Measurements from ENCODE around the gene STAG1.

Gene STAG1

GRCh38 chr3:136733317-136733833 lies 18.8 kb downstream of the STAG1 start:
- TF ChIP-seq ZBTB21 (tag by site-specific recombination; IDR thresholded peaks at IDR 0.05) (no peak), PRDM4 (tag by site-specific recombination; IDR thresholded peaks at IDR 0.05) (no peak), ZNF664 (tag by site-specific recombination; IDR thresholded peaks at IDR 0.05) (no peak)
- H3K4me3 ChIP-seq (ENCODE audit: low read depth, low read length): no peak overlapping the region
- H3K4me1 ChIP-seq (ENCODE audit: control insufficient read depth, insufficient read depth, low read length): peaks cover 13% of the 10 kb centered on the region; the same call in 1 of the 2 replicates
- H3K9me3 ChIP-seq (ENCODE audit: control insufficient read depth, insufficient read depth, low read depth, low read length): no peaks in the 10 kb centered on the region
- ChIA-PET CTCF (interaction anchor here (0.7 kb wide), 1 partner anchor 643 kb away, joined by 5 read pairs; no protein-coding TSS in a partner anchor), POLR2A (no interaction called here)
- H3K36me3 ChIP-seq (ENCODE audit: control insufficient read depth in 2 of 2, insufficient read depth in 1 of 2, low read length in 2 of 2): no peaks in the 10 kb centered on the region
- no peak overlapping the region for H3K27ac ChIP-seq (ENCODE audit: extremely low read depth, low read depth, low read length)

DNA sequence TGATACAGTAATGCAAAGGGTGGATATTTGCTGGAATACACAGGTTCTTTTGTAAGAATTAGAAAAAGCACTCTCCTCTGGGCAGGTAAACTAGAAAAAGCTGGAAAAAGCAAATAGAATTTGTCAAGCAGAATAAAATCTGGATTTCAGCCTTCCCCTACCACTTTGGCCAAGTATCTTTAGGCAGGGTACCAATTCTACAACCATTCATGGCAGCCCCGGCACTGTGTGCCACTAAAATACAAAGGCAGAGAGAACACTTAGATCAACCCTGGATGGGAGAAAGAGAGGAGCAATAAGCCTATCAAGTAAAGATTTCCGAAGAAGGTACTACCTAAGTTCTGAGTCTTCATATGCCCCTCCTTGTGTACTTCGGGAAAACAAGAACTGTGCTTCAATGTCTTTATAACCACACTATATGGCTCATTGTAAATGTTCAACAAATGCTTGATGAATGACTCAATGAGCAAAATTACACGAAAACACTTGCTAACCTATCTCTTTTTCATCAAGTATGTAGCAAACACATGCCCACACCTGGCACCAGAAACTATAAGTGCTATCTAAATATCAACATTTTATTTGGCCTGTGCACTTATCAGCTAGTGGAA lies 20.8 kb downstream of the STAG1 start:
- TF ChIP-seq PRDM4 (tag by site-specific recombination; IDR thresholded peaks at IDR 0.05) (no peak), SCRT2 (tag by site-specific recombination; IDR thresholded peaks at IDR 0.05) (0 out of 2 replicates have a peak, but pooled peaks have one; percentile 26)
- Histone ChIP-seq H3K27ac (ENCODE audit: extremely low read depth, low read depth, low read length) (no peak overlapping the region), H3K9me3 (ENCODE audit: control insufficient read depth, insufficient read depth, low read depth, low read length) (no peaks in the 10 kb centered on the region), H3K4me1 (ENCODE audit: control insufficient read depth, insufficient read depth, low read length) (peaks cover 13% of the 10 kb centered on the region; the same call in 1 of the 2 replicates), H3K36me3 (ENCODE audit: control insufficient read depth in 2 of 2, insufficient read depth in 1 of 2, low read length in 2 of 2) (no peaks in the 10 kb centered on the region), H3K4me3 (ENCODE audit: low read depth, low read length) (no peak overlapping the region)
- ChIA-PET CTCF (interaction anchor here (0.6 kb wide), 1 partner anchor 285 kb away, joined by 3 read pairs; no protein-coding TSS in a partner anchor), POLR2A (no interaction called here)

DNA sequence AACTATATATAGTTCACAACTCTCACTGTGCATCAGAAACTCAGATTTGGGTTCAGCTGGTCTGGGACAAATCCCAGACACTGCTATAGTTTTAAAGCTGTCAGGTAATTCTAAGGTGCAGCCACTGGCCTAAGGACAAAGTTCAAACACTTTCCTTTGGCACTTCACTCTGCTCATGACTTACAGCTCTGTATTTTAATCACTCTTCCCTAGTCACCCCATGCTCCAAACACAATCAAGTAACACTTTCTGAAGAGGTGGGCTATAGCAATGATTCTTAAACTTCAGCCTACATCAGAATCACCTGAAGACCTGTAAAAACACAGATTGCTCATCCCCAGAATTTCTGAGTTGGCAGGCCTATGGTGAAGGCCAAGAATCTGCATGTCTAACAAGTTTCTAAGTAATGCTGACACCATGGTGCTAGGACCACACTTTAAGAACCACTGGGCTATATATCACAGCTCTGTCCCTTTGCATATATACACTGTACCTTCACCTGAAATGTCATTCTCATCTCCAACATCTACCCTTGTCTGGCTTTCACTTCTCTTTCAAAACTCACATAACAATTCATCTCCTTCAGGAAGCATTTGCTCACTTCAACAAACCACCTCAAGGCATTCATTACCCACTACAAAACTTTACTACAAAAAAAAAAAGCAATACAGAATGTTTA lies 21.4 kb downstream of the STAG1 start:
- POLR2A ChIA-PET: no interaction called here

More for the DNA sequence above, 21.4 kb downstream of the STAG1 start:
- H3K27ac ChIP-seq (ENCODE audit: extremely low read depth, low read depth, low read length): no peak overlapping the region
- no peaks in the 10 kb centered on the region for H3K9me3 ChIP-seq (ENCODE audit: control insufficient read depth, insufficient read depth, low read depth, low read length)
- no peak overlapping the region for H3K4me3 ChIP-seq (ENCODE audit: low read depth, low read length)
- CTCF ChIA-PET: interaction anchor here (0.6 kb wide), 2 partner anchors 97 to 285 kb away, joined by 3 to 4 read pairs; no protein-coding TSS in a partner anchor
- no peaks in the 10 kb centered on the region for H3K36me3 ChIP-seq (ENCODE audit: control insufficient read depth in 2 of 2, insufficient read depth in 1 of 2, low read length in 2 of 2)
- TF ChIP-seq ZNF501 (tag by site-specific recombination; IDR thresholded peaks at IDR 0.05) (no peak), ZNF664 (tag by site-specific recombination; IDR thresholded peaks at IDR 0.05) (no peak), MEIS1 (CRISPR knock-in tag; IDR thresholded peaks at IDR 0.05; ENCODE audit: borderline replicate concordance) (no peak), HOXA7 (CRISPR knock-in tag; IDR thresholded peaks at IDR 0.05; ENCODE audit: borderline replicate concordance) (no peak), ZNF426 (tag by site-specific recombination; IDR thresholded peaks at IDR 0.05) (no peak), ZNF366 (tag by site-specific recombination; conservative IDR thresholded peaks at IDR 0.05) (no peak), ZNF704 (tag by site-specific recombination; IDR thresholded peaks at IDR 0.05) (no peak), TCF7L2 (IDR thresholded peaks at IDR 0.05; ENCODE audit: borderline replicate concordance, low read depth, low read length) (no peak), ZNF19 (tag by site-specific recombination; IDR thresholded peaks at IDR 0.05; ENCODE audit: low read depth) (no peak), ZNF530 (tag by site-specific recombination; IDR thresholded peaks at IDR 0.05; ENCODE audit: low read depth) (no peak), ZNF621 (tag by site-specific recombination; IDR thresholded peaks at IDR 0.05) (no peak), ZNF701 (tag by site-specific recombination; IDR thresholded peaks at IDR 0.05) (no peak)
- peaks cover 13% of the 10 kb centered on the region; the same call in 1 of the 2 replicates for H3K4me1 ChIP-seq (ENCODE audit: control insufficient read depth, insufficient read depth, low read length)
